Uterus (tissue), 4 donors: ENCODE measurements around the gene SUGCT. TPM values are rescaled to one million over a fixed set of nuclear protein-coding genes. Genes with fewer than 3 reads are reported as not detected.

Source experiments
- DNase-seq, 2 donors: peaks; one replicate each; pipeline ENCODE4 v3.0.0-alpha.2; 2019 to 2020
- H3K27ac ChIP-seq, 2 donors: fragments of 200-600 bp; sonication (generic); 1 replicate in 1 of 2; 2 replicates in 1 of 2; pipeline ENCODE4 v1.5.1; 2016 to 2018
- H3K27me3 ChIP-seq, 2 donors: fragments of 200-600 bp; sonication (generic); one replicate each; pipeline ENCODE4 v1.5.1; 2018 to 2019; ENCODE audit warnings: control low read depth in 1 of 2
- H3K36me3 ChIP-seq, 2 donors: fragments of 200-600 bp; sonication (generic); one replicate each; pipeline ENCODE4 v1.5.1; 2019; ENCODE audit warnings: control low read depth in 1 of 2
- H3K4me1 ChIP-seq, 2 donors: fragments of 200-600 bp; sonication (generic); one replicate each; pipeline ENCODE4 v1.5.1; 2018 to 2019; ENCODE audit warnings: control low read depth in 1 of 2
- H3K4me3 ChIP-seq, 2 donors: fragments of 200-600 bp; sonication (generic); 1 replicate in 1 of 2; 2 replicates in 1 of 2; pipeline ENCODE4 v1.5.1; 2018 to 2019; ENCODE audit warnings: mild to moderate bottlenecking in 1 of 2
- H3K9me3 ChIP-seq, 2 donors: fragments of 200-600 bp; sonication (generic); one replicate each; pipeline ENCODE4 v1.5.1; 2019; ENCODE audit warnings: control low read depth in 1 of 2
- CTCF ChIP-seq, 4 experiments: fragments of 200-600 bp in 2 of 4; fragments of 450-650 bp in 2 of 4; sonication (generic) in 2 of 4; IDR thresholded peaks; one replicate each; pipeline ENCODE4 v1.5.1; 2016 to 2019; ENCODE audit warnings: antibody characterized with exemption in 4 of 4, mild to moderate bottlenecking in 2 of 4, moderate library complexity in 1 of 4
- POLR2A ChIP-seq, 2 donors: fragments of 450-650 bp; IDR thresholded peaks; one replicate each; pipeline ENCODE4 v1.6.1; 2016; ENCODE audit warnings: antibody characterized with exemption in 2 of 2, mild to moderate bottlenecking in 1 of 2, moderate library complexity in 1 of 2
- intact Hi-C: fragments of 100-400 bp; cut with DNase I; formaldehyde crosslinking; loops from one replicate; pipeline ENCODE4 v1.15.1; 2023; ENCODE audit warnings: low total_unique reads
- total RNA-seq, 4 donors: library from RNA; depleted of rRNA in 3 of 4; stranded (reverse); fragments of >200 nt in 3 of 4; gene quantifications; one replicate each; pipeline versions ENCODE4 v1.1.0 to v1.2.4, GENCODE V29; 2014 to 2023
- donor health status: DM: yes; HTN: yes; CAD: no.

SUGCT gene
- total RNA-seq, 4 donors from 2014 or later, result 2.0 to 9.6 (median 6.3) TPM; not detected in 1

DNA sequence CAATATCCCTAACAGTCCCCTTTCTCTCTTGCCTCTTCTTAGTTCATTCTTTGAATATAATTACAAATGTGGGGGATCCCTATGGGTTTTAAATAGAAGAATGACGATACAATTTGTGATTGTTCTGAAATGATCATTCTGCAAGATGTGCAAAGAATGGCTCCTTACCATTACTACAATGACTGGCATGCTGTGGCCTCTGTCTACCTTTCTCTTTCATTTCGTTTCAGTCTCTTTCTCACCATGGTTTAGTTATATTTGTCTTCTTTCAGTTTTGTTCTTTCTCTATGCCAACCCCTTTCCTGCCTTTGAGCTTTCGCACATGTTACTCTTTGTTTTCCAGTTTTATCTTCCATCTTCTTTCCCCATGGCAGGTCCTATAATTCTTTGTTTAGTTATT lies 176.5 kb downstream of the SUGCT start:
- no peak overlapping the region for H3K27ac ChIP-seq
- no peaks in the 10 kb centered on the region for H3K27me3 ChIP-seq
- intact Hi-C loops, result no loop called here
- H3K9me3 ChIP-seq, result no peaks in the 10 kb centered on the region
- no peaks in the 10 kb centered on the region for H3K4me1 ChIP-seq
- TF ChIP-seq POLR2A (IDR thresholded peaks at IDR 0.05) (no peak), CTCF (IDR thresholded peaks at IDR 0.05) (no peak)
- H3K4me3 ChIP-seq, result no peak overlapping the region
- DNase-seq, result no peak
- no peaks in the 10 kb centered on the region for H3K36me3 ChIP-seq

DNA sequence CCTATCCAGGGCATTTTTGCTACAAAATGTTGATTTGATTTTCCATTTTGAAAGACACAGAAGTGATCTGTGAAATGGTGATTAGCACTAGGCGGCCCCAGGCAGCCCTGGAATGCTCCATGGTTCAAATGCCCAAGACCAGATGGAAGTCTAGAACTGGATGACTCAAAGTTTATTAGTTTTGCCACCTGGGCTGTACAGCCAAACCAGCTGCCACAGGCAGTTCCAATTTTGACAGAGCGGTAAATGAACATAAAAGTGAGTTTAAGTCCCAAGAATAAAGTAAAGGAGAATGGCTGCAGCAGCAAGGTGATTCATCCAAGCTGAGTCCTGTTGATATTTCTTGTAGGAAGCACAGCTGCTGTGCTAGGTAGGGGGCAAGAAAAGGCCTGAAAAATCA lies 180.5 kb downstream of the SUGCT start:
- Histone ChIP-seq H3K27ac (no peak overlapping the region), H3K4me3 (no peak overlapping the region), H3K36me3 (no peaks in the 10 kb centered on the region), H3K9me3 (no peaks in the 10 kb centered on the region), H3K27me3 (no peaks in the 10 kb centered on the region), H3K4me1 (no peaks in the 10 kb centered on the region)
- no peak for DNase-seq
- intact Hi-C loops, result no loop called here
- no peak for TF ChIP-seq CTCF (IDR thresholded peaks at IDR 0.05)
- TF ChIP-seq POLR2A (IDR thresholded peaks at IDR 0.05), result no peak

- Histone ChIP-seq H3K9me3 (no peaks in the 10 kb centered on the region), H3K27me3 (no peaks in the 10 kb centered on the region), H3K27ac (no peak overlapping the region), H3K36me3 (no peaks in the 10 kb centered on the region), H3K4me1 (no peaks in the 10 kb centered on the region), H3K4me3 (no peak overlapping the region)
- intact Hi-C loops, result no loop called here
- no peak for TF ChIP-seq CTCF (IDR thresholded peaks at IDR 0.05)
- TF ChIP-seq POLR2A (IDR thresholded peaks at IDR 0.05), result no peak
- DNase-seq, result no peak
These were observed 181.4 kb downstream of the SUGCT start for GRCh38 chr7:40316176-40316575.

DNA sequence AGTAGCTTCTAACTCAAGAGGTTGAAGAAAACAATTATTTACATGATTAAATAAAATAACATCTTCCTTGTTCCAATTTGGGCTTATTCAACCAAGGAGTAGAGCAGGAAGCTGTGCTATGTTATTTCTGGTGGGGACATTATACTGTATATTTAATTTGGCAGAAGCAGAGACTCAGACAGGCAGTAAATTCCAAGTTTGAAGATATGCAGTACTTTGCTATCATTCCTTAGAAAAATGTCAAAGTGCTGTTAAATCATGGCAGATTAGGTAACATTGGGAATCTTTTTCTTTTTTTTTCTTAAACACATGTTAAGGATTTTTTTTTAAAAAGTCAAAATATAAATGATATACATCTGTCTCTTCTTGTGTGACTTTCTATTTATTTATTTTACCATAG lies 190.1 kb downstream of the SUGCT start:
- DNase-seq, result no peak
- H3K4me1 ChIP-seq, result no peaks in the 10 kb centered on the region
- intact Hi-C loops, result no loop called here
- H3K27ac ChIP-seq, result no peak overlapping the region
- H3K27me3 ChIP-seq, result no peaks in the 10 kb centered on the region
- no peaks in the 10 kb centered on the region for H3K36me3 ChIP-seq
- H3K4me3 ChIP-seq, result no peak overlapping the region
- no peaks in the 10 kb centered on the region for H3K9me3 ChIP-seq
- no peak for TF ChIP-seq POLR2A (IDR thresholded peaks at IDR 0.05)
- no peak for TF ChIP-seq CTCF (IDR thresholded peaks at IDR 0.05)

- Histone ChIP-seq H3K4me1 (no peaks in the 10 kb centered on the region), H3K27me3 (no peaks in the 10 kb centered on the region), H3K9me3 (no peaks in the 10 kb centered on the region), H3K36me3 (no peaks in the 10 kb centered on the region), H3K27ac (no peak overlapping the region), H3K4me3 (no peak overlapping the region)
- intact Hi-C loops, result no loop called here
- TF ChIP-seq POLR2A (IDR thresholded peaks at IDR 0.05), result no peak
- no peak for TF ChIP-seq CTCF (IDR thresholded peaks at IDR 0.05)
- DNase-seq, result no peak
These were observed 192.3 kb downstream of the SUGCT start for GRCh38 chr7:40327113-40327512.
